GM23248 (cell line): ENCODE data around the gene LEUTX. TPM values are rescaled to one million over a fixed set of nuclear protein-coding genes. Genes with fewer than 3 reads are reported as not detected.
A peak's percentile ranks its signal among the peaks of the same experiment; 100 is the strongest.
"Not testable (repeated sequence)": the region's sequence is repeated elsewhere in the genome, so short reads cannot be mapped to it uniquely, and the experiment has no call there.

Source experiments
- DNase-seq: peaks from one replicate; pipeline ENCODE4 v3.0.0-alpha.2; 2015
- H2AFZ ChIP-seq: fragments of 200-600 bp; sonication (generic); 2 replicates; pipeline ENCODE4 v1.6.1; 2016; ENCODE audit warnings: antibody characterized with exemption
- H3F3A ChIP-seq: fragments of 200-600 bp; sonication (generic); 2 replicates; pipeline ENCODE4 v1.6.1; 2016; ENCODE audit warnings: mild to moderate bottlenecking, antibody characterized with exemption, mixed run types; ENCODE audit not compliant: insufficient read depth
- H3K27ac ChIP-seq: fragments of 200-600 bp; sonication (generic); 2 replicates; pipeline ENCODE4 v1.5.1; 2016; ENCODE audit warnings: mild to moderate bottlenecking
- H3K27me3 ChIP-seq: fragments of 200-600 bp; sonication (generic); replicated peaks from 2 replicates; pipeline ENCODE4 v1.6.1; 2016; ENCODE audit warnings: mild to moderate bottlenecking; ENCODE audit not compliant: insufficient read depth
- H3K36me3 ChIP-seq: fragments of 200-600 bp; sonication (generic); 2 replicates; pipeline ENCODE4 v1.6.1; 2016; ENCODE audit warnings: low read depth, mild to moderate bottlenecking
- H3K4me1 ChIP-seq: fragments of 200-600 bp; sonication (generic); 2 replicates; pipeline ENCODE4 v1.6.1; 2016; ENCODE audit warnings: mild to moderate bottlenecking; ENCODE audit not compliant: insufficient read depth
- H3K4me2 ChIP-seq: fragments of 200-600 bp; sonication (generic); one replicate; pipeline ENCODE4 v1.6.1; 2016; ENCODE audit warnings: mild to moderate bottlenecking; ENCODE audit not compliant: unreplicated experiment
- H3K4me3 ChIP-seq: fragments of 200-600 bp; sonication (generic); 2 replicates; pipeline ENCODE4 v1.5.1; 2016; ENCODE audit warnings: mild to moderate bottlenecking
- H3K79me2 ChIP-seq: fragments of 200-600 bp; sonication (generic); 2 replicates; pipeline ENCODE4 v1.6.1; 2016; ENCODE audit warnings: mild to moderate bottlenecking; ENCODE audit not compliant: insufficient read depth
- H3K9ac ChIP-seq: fragments of 200-600 bp; sonication (generic); 2 replicates; pipeline ENCODE4 v1.6.1; 2016; ENCODE audit warnings: mild to moderate bottlenecking
- H3K9me2 ChIP-seq: fragments of 200-600 bp; sonication (generic); 2 replicates; pipeline ENCODE4 v1.6.1; 2016; ENCODE audit warnings: mixed run types, mild to moderate bottlenecking, moderate library complexity; ENCODE audit not compliant: insufficient read depth
- H3K9me3 ChIP-seq: fragments of 200-600 bp; sonication (generic); one replicate; pipeline ENCODE4 v1.6.1; 2017; ENCODE audit warnings: low read depth
- H4K20me1 ChIP-seq: fragments of 200-600 bp; sonication (generic); 2 replicates; pipeline ENCODE4 v1.6.0; 2016; ENCODE audit not compliant: insufficient read depth
- EZH2 ChIP-seq: fragments of 200-600 bp; sonication (generic); IDR thresholded peaks from 2 replicates; pipeline ENCODE4 v1.6.1; 2018; ENCODE audit warnings: antibody characterized with exemption, mild to moderate bottlenecking; ENCODE audit not compliant: insufficient read depth, poor library complexity, severe bottlenecking
- EZH2phosphoT487 ChIP-seq: fragments of 200-600 bp; sonication (generic); IDR thresholded peaks from 2 replicates; pipeline ENCODE4 v1.6.1; 2018; ENCODE audit warnings: antibody characterized with exemption, moderate library complexity, mild to moderate bottlenecking, low read depth; ENCODE audit not compliant: insufficient read depth
- WGBS, 2 experiments: methylation state at CpG; one replicate each; pipeline ENCODE4 v1.1.6; 2015 to 2017; ENCODE audit warnings: low lambda C conversion rate in 2 of 2, low coverage in 1 of 2; ENCODE audit errors: missing lambda C conversion rate in 2 of 2; 5-methylcytosine and 5-hydroxymethylcytosine counted together
- in situ Hi-C: fragments of 300-500 bp; cut with MboI; formaldehyde crosslinking; loops from 2 replicates; pipeline ENCODE4 v1.15.0; 2020
- polyA plus RNA-seq: library from polyadenylated mRNA; unstranded; fragments of >200 nt; fragmentation: Nextera tagmentation; extraction: Ambion mirVana; gene quantifications from 2 replicates; pipeline ENCODE4 v1.2.1, GENCODE V29; 2016
- total RNA-seq: library from RNA; depleted of rRNA; stranded (reverse); fragments of >200 nt; shearing (Covaris generic); gene quantifications from 2 replicates; pipeline ENCODE4 v1.2.3, GENCODE V29; 2014

Gene LEUTX
- total and polyA plus RNA-seq, 2 experiments from 2014 or later: not detected

DNA sequence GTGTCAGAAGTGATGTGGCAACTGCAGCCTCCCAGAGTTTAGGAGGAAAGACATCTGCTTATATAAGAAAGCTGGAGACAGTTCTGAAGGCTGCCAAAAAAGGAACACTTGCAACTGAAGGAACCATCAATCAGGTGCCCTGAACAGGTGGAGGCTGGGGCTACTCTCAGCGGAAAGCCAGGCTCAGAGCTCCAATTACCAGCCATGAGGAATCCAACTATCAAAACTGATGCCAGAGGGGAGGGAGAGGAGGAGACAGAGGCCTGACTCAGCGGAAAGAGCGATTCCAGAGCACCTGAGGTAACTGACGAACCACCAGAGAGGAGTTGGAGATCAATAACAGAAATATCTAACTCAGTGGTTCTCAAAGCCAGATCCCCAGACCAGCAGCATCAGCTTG is 24.3 kb downstream of the LEUTX start:
- 2 to 3% methylated on average over 4 of the region's 4 CpGs for WGBS, 2 experiments
- in situ Hi-C loops: no loop called here
- Histone ChIP-seq H3K4me1 (no peaks in the 10 kb centered on the region), H2AFZ (no peak overlapping the region), H3K79me2 (no peaks in the 10 kb centered on the region), H3K27ac (no peak overlapping the region), H3K36me3 (no peaks in the 10 kb centered on the region), H3K9ac (no peak overlapping the region), H3K9me2 (no peaks in the 10 kb centered on the region), H3K4me2 (no peak overlapping the region), H4K20me1 (no peaks in the 10 kb centered on the region), H3K9me3 (no peaks in the 10 kb centered on the region), H3K27me3 (no peaks in the 10 kb centered on the region), H3F3A (no peaks in the 10 kb centered on the region), H3K4me3 (no peak overlapping the region)
- TF ChIP-seq EZH2 (no peak), EZH2phosphoT487 (no peak)
- no peak for DNase-seq

DNA sequence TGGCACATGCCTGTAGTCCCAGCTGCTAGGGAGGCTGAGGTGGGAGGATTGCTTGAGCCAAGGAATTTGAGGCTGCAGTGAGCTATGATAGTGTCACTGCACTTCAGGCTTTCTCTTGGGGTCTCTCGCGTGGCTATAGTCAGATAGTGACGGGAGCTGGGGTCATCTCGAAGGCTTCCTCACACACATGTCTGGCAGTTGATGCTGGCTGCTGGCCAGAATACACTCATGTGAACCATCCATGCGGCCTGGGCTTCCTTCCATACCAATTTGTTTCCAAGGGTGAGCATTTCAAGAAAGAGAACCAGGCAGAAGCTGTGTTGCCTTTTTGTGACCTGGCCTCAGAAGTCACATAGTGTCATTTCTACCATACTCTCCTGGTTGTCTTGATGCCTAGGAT is 26.4 kb downstream of the LEUTX start:
- Histone ChIP-seq H3K4me2 (no peak overlapping the region), H3K9me3 (no peaks in the 10 kb centered on the region), H3K9ac (no peak overlapping the region), H3F3A (no peaks in the 10 kb centered on the region), H3K4me1 (no peaks in the 10 kb centered on the region), H3K27ac (no peak overlapping the region), H3K9me2 (no peaks in the 10 kb centered on the region), H2AFZ (no peak overlapping the region), H3K79me2 (no peaks in the 10 kb centered on the region), H4K20me1 (no peaks in the 10 kb centered on the region), H3K4me3 (no peak overlapping the region), H3K27me3 (no peaks in the 10 kb centered on the region), H3K36me3 (no peaks in the 10 kb centered on the region)
- WGBS, 2 experiments: 10 to 17% methylated on average over 5 of the region's 5 CpGs
- DNase-seq: peak; percentile 19
- in situ Hi-C loops: no loop called here
- TF ChIP-seq EZH2 (no peak), EZH2phosphoT487 (no peak)

DNA sequence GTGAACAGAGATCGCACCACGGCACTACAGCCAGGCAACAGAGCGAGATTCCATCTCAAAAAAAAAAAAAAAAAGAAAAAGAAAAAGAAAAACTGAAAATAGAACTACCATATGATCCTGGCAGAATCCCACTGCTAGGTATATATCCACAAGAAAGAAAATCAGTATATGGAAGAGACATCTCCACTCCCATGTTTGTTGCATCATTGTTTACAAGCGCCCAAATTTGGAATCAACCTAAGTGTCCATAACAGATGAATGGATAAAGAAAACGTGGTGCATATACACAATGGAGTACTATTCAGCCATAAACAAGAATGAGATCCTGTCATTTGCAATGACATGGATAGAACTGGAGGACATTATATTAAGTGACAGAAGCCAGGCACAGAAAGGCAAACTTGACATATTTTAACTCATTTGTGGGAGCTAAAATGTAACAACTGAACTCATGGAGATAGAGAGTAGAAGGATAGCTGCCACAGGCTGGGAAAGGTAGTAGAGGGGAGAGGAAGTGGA is 29.3 kb downstream of the LEUTX start:
- WGBS, 2 experiments: 33 to 40% methylated on average over 5 of the region's 5 CpGs
- no peaks in the 10 kb centered on the region for H3K36me3 ChIP-seq
- no peak overlapping the region for H3K9ac ChIP-seq
- in situ Hi-C loops: no loop called here
- no peak overlapping the region for H3K4me3 ChIP-seq
- no peaks in the 10 kb centered on the region for H3K9me3 ChIP-seq
- no peaks in the 10 kb centered on the region for H3F3A ChIP-seq
- H3K4me1 ChIP-seq: no peaks in the 10 kb centered on the region
- no peak overlapping the region for H3K4me2 ChIP-seq
- no peak for DNase-seq
- H3K27me3 ChIP-seq: no peaks in the 10 kb centered on the region
- no peak overlapping the region for H2AFZ ChIP-seq
- no peak for TF ChIP-seq EZH2
- TF ChIP-seq EZH2phosphoT487: no peak
- no peaks in the 10 kb centered on the region for H3K9me2 ChIP-seq
- H3K79me2 ChIP-seq: no peaks in the 10 kb centered on the region
- H4K20me1 ChIP-seq: no peaks in the 10 kb centered on the region
- H3K27ac ChIP-seq: no peak overlapping the region

DNA sequence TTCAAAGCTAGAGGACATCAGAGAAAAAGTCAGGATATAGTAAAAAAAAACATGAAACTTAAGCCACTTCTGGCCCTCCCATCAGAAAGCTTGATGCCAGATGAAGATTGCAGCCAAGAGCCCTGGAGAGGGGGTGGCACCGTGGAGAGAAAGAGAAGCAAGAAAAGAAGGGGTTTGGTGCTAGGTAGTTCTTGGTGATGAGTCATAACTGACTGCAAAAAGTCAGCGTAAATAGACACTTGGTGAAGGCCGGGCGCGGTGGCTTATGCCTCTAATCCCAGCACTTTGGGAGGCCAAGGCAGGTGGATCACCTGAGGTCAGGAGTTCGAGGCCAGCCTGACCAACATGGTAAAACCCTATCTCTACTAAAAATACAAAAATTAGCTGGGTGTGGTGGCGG is 30.0 kb downstream of the LEUTX start:
- in situ Hi-C loops, H3K4me2 ChIP-seq, DNase-seq, H3K9me2 ChIP-seq, H4K20me1 ChIP-seq, H3K9ac ChIP-seq, H3K4me1 ChIP-seq, H3K36me3 ChIP-seq, H3K4me3 ChIP-seq, H3K27ac ChIP-seq, H3F3A ChIP-seq, H2AFZ ChIP-seq, H3K9me3 ChIP-seq, H3K79me2 ChIP-seq, H3K27me3 ChIP-seq: not testable (repeated sequence)
- WGBS, 2 experiments: 69 to 70% methylated on average over 7 of the region's 7 CpGs

DNA sequence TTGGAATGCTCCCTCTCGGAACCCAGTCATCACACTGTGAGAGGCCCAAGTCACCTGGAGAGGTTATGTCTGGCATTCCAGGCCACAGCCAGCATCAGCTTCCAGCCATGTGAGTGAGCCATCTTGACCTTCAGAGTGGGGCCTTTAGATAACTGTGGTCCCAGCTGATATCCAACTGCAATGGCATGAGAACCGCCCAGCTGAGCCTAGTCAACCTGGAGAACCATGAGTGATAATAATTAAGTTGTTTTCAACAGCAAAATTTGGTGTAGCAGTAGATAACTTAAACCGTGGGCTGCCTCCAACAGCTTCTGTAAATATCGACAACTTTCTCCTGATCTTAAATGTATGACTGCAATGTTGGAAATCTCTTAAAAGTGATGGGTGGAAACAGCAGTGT is 30.7 kb downstream of the LEUTX start:
- Histone ChIP-seq H3K27ac (no peak overlapping the region), H3K4me1 (no peaks in the 10 kb centered on the region), H3F3A (no peaks in the 10 kb centered on the region), H3K4me3 (no peak overlapping the region), H3K9me3 (no peaks in the 10 kb centered on the region), H3K4me2 (no peak overlapping the region), H2AFZ (no peak overlapping the region), H3K9me2 (no peaks in the 10 kb centered on the region), H3K36me3 (no peaks in the 10 kb centered on the region), H3K9ac (no peak overlapping the region), H4K20me1 (no peaks in the 10 kb centered on the region), H3K79me2 (no peaks in the 10 kb centered on the region), H3K27me3 (no peaks in the 10 kb centered on the region)
- WGBS, 2 experiments: 65 to 76% methylated on average over 4 of the region's 4 CpGs
- in situ Hi-C loops: no loop called here
- no peak for DNase-seq
- TF ChIP-seq EZH2phosphoT487 (no peak), EZH2 (no peak)
